Urinary bladder (tissue), 4 donors: ENCODE measurements around the gene PHRF1. TPM values are rescaled to one million over a fixed set of nuclear protein-coding genes. Genes with fewer than 3 reads are reported as not detected.
"Not testable (repeated sequence)": the region's sequence is repeated elsewhere in the genome, so short reads cannot be mapped to it uniquely, and the experiment has no call there.

Source experiments
- DNase-seq: peaks from one replicate; pipeline ENCODE4 v3.0.0-alpha.2; 2015; ENCODE audit errors: extremely low spot score
- H3K27ac ChIP-seq: one replicate; pipeline ENCODE4 v1.5.1; 2013; ENCODE audit warnings: low read depth, mild to moderate bottlenecking, moderate library complexity
- H3K36me3 ChIP-seq: one replicate; pipeline ENCODE4 v1.6.1; 2013; ENCODE audit warnings: mild to moderate bottlenecking, moderate library complexity; ENCODE audit not compliant: insufficient read depth
- H3K4me1 ChIP-seq: one replicate; pipeline ENCODE4 v1.6.1; 2013; ENCODE audit warnings: mild to moderate bottlenecking, moderate library complexity; ENCODE audit not compliant: insufficient read depth
- H3K4me3 ChIP-seq: one replicate; pipeline ENCODE4 v1.5.1; 2013; ENCODE audit warnings: low read depth, low read length
- WGBS: extraction: QIAGEN DNeasy Blood & Tissue Kit; methylation state at CpG from one replicate; pipeline ENCODE4 v1.1.7; 2013; 5-methylcytosine and 5-hydroxymethylcytosine counted together
- polyA plus RNA-seq: library from polyadenylated mRNA; stranded (reverse); fragments of 200-250 nt; gene quantifications from one replicate; pipeline ENCODE4 v1.2.3, GENCODE V29; 2013
- total RNA-seq: library from RNA; depleted of rRNA; stranded (reverse); fragments of >200 nt; gene quantifications from one replicate; pipeline ENCODE4 v1.2.3, GENCODE V29; 2014
- donor health status: healthy with polysubstance abuse.
- donor health status: healthy.

PHRF1 gene
- total and polyA plus RNA-seq, 2 donors: 16.5 to 21.1 TPM

- no peak for DNase-seq
- H3K4me1 ChIP-seq: peaks cover 6% of the 10 kb centered on the region
- 11% methylated on average over 100 of the region's 100 CpGs for WGBS
- H3K36me3 ChIP-seq: no peaks in the 10 kb centered on the region
- H3K4me3 ChIP-seq: peak within 1 kb of the TSS; percentile 30
- H3K27ac ChIP-seq: no peak within 1 kb of the TSS
Observed at GRCh38 chr11:636511-637332, 60.5 kb downstream of the PHRF1 start, which contains the start of gene DRD4. TSS of gene DRD4 (plus strand) at chr11:637269. CDS start at chr11:637305, 36 bp downstream.

- H3K27ac ChIP-seq: no peak overlapping the region
- WGBS: 2% methylated on average over 34 of the region's 34 CpGs
- peaks cover 6% of the 10 kb centered on the region for H3K4me1 ChIP-seq
- no peak for DNase-seq
- H3K36me3 ChIP-seq: no peaks in the 10 kb centered on the region
- H3K4me3 ChIP-seq: peak overlapping the region; percentile 30
Observed at GRCh38 chr11:637333-637592, 61.0 kb downstream of the PHRF1 start.

- Histone ChIP-seq H3K4me3 (peak overlapping the region; percentile 30), H3K27ac (no peak overlapping the region), H3K4me1 (peaks cover 4% of the 10 kb centered on the region), H3K36me3 (no peaks in the 10 kb centered on the region)
- 33% methylated on average over 55 of the region's 55 CpGs for WGBS
- DNase-seq: no peak
Observed at GRCh38 chr11:637593-638521, 61.6 kb downstream of the PHRF1 start.

DNA sequence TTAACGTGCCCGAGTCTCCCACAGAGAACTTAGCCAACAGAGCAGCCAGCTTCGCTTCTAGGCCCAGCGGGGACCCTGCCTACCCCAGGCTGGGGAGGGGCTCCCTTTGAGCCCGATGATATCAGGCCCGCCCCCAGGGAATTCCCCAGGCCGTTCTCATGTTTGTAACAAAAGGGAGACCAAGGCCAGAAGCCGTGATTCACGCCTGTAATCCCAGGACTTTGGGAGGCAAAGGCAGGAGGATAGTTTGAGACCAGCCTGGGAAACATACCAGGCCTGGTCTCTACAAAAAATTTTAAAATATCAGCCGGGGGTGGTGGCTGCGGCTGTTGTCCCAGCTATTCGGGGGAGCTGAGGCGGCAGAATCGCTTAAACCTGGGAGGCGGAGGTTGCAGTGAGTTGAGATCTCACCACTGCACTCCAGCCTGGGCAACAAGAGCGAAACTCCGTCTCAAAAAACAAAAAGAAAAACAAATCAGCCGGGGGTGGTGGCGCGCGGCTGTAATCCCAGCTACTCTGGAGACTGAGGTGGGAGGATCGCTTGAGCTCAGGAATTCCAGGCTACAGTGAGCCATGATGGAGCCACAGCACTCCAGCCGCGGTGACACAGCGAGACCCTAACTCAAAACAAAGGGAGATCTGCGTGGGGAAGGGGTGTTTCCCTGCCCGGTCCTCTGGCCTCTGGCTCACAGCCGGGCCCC, 62.5 kb downstream of the PHRF1 start:
- Histone ChIP-seq H3K27ac (no peak overlapping the region), H3K4me1 (peaks cover 4% of the 10 kb centered on the region), H3K36me3 (no peaks in the 10 kb centered on the region), H3K4me3 (no peak overlapping the region)
- 57% methylated on average over 28 of the region's 28 CpGs for WGBS
- no peak for DNase-seq

DNA sequence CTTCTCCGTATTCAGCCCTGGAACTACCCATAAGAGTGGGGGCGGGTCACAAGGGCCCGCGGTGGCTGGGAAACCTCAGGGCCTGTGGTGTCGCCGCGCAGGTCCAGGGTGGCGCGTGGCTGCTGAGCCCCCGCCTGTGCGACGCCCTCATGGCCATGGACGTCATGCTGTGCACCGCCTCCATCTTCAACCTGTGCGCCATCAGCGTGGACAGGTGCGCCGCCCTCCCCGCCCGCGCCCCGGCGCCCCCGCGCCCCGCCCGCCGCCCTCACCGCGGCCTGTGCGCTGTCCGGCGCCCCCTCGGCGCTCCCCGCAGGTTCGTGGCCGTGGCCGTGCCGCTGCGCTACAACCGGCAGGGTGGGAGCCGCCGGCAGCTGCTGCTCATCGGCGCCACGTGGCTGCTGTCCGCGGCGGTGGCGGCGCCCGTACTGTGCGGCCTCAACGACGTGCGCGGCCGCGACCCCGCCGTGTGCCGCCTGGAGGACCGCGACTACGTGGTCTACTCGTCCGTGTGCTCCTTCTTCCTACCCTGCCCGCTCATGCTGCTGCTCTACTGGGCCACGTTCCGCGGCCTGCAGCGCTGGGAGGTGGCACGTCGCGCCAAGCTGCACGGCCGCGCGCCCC, 63.2 kb downstream of the PHRF1 start:
- H3K27ac ChIP-seq: no peak overlapping the region
- no peak for DNase-seq
- no peaks in the 10 kb centered on the region for H3K36me3 ChIP-seq
- H3K4me3 ChIP-seq: no peak overlapping the region
- 8% methylated on average over 80 of the region's 80 CpGs for WGBS
- peaks cover 4% of the 10 kb centered on the region for H3K4me1 ChIP-seq

- 35% methylated on average over 69 of the region's 69 CpGs for WGBS
- H3K4me1 ChIP-seq: peaks cover 4% of the 10 kb centered on the region
- no peak for DNase-seq
- no peak overlapping the region for H3K27ac ChIP-seq
- H3K4me3 ChIP-seq: no peak overlapping the region
- H3K36me3 ChIP-seq: no peaks in the 10 kb centered on the region
Observed at GRCh38 chr11:640021-640706, 63.9 kb downstream of the PHRF1 start.

DNA sequence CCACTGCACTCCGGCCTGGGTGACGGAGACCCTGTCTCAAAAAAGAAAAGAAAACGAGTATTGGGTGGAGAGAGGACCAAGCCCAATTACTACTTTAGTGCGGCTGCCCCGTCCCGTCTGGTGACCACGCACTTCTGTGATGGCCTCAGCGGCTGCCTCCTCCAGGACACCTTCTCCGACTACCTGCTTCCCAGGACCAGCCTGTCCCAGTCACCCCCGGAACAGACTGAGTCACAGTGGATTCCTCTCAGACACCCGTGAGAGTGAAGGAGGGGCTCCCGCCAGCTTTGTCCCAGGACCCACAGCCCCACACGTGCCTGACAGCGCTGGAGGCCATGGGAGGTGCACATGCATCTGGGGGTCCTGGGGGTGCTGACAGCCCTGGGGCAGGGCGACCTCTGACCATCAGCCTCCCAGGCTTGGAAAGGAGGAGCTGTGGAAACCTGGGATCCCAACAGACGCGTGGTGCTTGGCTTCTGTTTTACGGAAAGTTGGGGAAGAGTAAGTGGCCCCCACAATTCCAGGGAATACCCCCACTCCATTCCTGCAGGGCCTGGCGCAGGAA, 65.6 kb downstream of the PHRF1 start:
- 92% methylated on average over 19 of the region's 19 CpGs for WGBS
- H3K36me3 ChIP-seq: no peaks in the 10 kb centered on the region
- H3K4me3 ChIP-seq: no peak overlapping the region
- DNase-seq: no peak
- peaks cover 4% of the 10 kb centered on the region for H3K4me1 ChIP-seq
- H3K27ac ChIP-seq: no peak overlapping the region

DNA sequence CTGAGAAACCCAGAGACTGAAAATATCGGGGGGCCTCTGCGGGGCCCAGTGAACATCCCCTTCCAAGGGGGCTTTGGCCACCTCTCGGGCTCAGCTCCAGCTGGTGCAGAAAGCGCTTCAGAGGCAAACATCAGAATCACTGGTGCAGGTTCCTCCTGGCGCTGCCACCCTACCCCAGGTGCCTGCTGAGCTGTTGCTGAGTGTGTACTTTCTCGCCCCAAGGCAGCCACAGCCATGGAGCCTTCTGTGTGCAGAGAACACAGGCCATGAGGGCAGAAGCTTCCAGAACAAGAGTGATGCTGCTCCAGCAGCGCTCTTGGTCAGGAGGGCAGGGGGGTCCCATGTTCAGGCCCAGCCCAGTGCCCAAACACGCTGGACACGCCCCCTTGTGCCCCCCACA, 67.1 kb downstream of the PHRF1 start:
- 91% methylated on average over 9 of the region's 9 CpGs for WGBS
- Histone ChIP-seq H3K4me1 (peaks cover 4% of the 10 kb centered on the region), H3K4me3 (no peak overlapping the region), H3K27ac (no peak overlapping the region), H3K36me3 (no peaks in the 10 kb centered on the region)
- DNase-seq: no peak

- 84% methylated on average over 50 of the region's 50 CpGs for WGBS
- H3K27ac ChIP-seq: no peak overlapping the region
- no peak overlapping the region for H3K4me3 ChIP-seq
- no peaks in the 10 kb centered on the region for H3K36me3 ChIP-seq
- DNase-seq: no peak
- peaks cover 4% of the 10 kb centered on the region for H3K4me1 ChIP-seq
Observed at GRCh38 chr11:643849-644738, 67.8 kb downstream of the PHRF1 start.

- Histone ChIP-seq H3K4me1 (no peaks in the 10 kb centered on the region), H3K4me3 (no peak overlapping the region), H3K36me3 (no peaks in the 10 kb centered on the region), H3K27ac (no peak overlapping the region)
- DNase-seq: no peak
- WGBS: 87% methylated on average over 16 of the region's 16 CpGs
Observed at GRCh38 chr11:645536-645935, 69.3 kb downstream of the PHRF1 start.

DNA sequence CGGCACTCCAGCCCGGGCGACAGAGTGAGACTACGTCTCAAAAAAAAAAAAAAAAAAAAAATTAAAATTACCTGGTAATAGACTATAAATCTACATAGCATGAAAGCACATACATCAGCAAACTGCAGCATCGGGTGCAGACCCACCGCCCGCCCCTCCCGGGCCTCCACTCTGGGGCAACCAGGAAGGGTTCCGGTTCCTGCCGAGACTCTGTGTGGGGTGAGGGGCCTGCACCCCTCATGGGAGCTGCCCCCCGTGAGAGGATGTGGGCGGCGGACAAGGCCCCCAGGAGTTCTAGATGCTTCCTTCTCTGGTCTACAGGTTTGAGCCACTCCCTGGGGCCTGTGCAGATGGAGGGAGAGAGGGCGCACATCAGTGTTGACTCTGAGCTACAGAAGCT, 69.9 kb downstream of the PHRF1 start:
- Histone ChIP-seq H3K27ac (no peak overlapping the region), H3K4me3 (no peak overlapping the region), H3K4me1 (no peaks in the 10 kb centered on the region), H3K36me3 (no peaks in the 10 kb centered on the region)
- no peak for DNase-seq
- WGBS: 90% methylated on average over 14 of the region's 14 CpGs

GRCh38 chr11:647672-648158, 71.4 kb downstream of the PHRF1 start:
- not testable (repeated sequence) for H3K27ac ChIP-seq, H3K36me3 ChIP-seq, H3K4me3 ChIP-seq, DNase-seq, H3K4me1 ChIP-seq
- 95% methylated on average over 10 of the region's 14 CpGs for WGBS
